LoVo (cell line): Measurements from ENCODE around the gene MAGEB17.
A peak's percentile ranks its signal among the peaks of the same experiment; 100 is the strongest.
"Not testable (repeated sequence)": the region's sequence is repeated elsewhere in the genome, so short reads cannot be mapped to it uniquely, and the experiment has no call there.

Experiments used
- DNase-seq: peaks from one replicate; pipeline ENCODE4 v3.0.0-alpha.2; 2016; ENCODE audit warnings: low spot score

Gene MAGEB17

GRCh38 chrX:16156692-16157331 is 10.5 kb upstream of the MAGEB17 start:
- no peak for DNase-seq

GRCh38 chrX:16160729-16161128 is 6.6 kb upstream of the MAGEB17 start:
- peak; percentile 21 for DNase-seq

GRCh38 chrX:16161173-16161572 is 6.1 kb upstream of the MAGEB17 start:
- DNase-seq: not testable (repeated sequence)

- DNase-seq: no peak
Measured at GRCh38 chrX:16162391-16162790, 4.9 kb upstream of the MAGEB17 start.

GRCh38 chrX:16164748-16165147 is 2.5 kb upstream of the MAGEB17 start:
- DNase-seq: no peak

- DNase-seq: no peak
Measured at GRCh38 chrX:16171039-16171438, 3.8 kb downstream of the MAGEB17 start.

- DNase-seq: no peak
Measured at GRCh38 chrX:16171944-16172343, 4.7 kb downstream of the MAGEB17 start.

- DNase-seq: no peak
Measured at GRCh38 chrX:16172391-16172790, 5.1 kb downstream of the MAGEB17 start.

GRCh38 chrX:16175329-16176061 is 8.2 kb downstream of the MAGEB17 start:
- DNase-seq: no peak

GRCh38 chrX:16177260-16177659 is 10.0 kb downstream of the MAGEB17 start:
- DNase-seq: no peak

GRCh38 chrX:16183843-16184242 is 16.6 kb downstream of the MAGEB17 start:
- not testable (repeated sequence) for DNase-seq

- peak; percentile 41 for DNase-seq
Measured at GRCh38 chrX:16185725-16186136, 18.4 kb downstream of the MAGEB17 start.

GRCh38 chrX:16186380-16187007 is 19.2 kb downstream of the MAGEB17 start:
- DNase-seq: no peak

- DNase-seq: no peak
Measured at GRCh38 chrX:16187024-16187760, 19.9 kb downstream of the MAGEB17 start.

- no peak for DNase-seq
Measured at GRCh38 chrX:16188687-16189086, 21.4 kb downstream of the MAGEB17 start.

GRCh38 chrX:16191605-16192004 is 24.3 kb downstream of the MAGEB17 start:
- no peak for DNase-seq

GRCh38 chrX:16196829-16197228 is 29.5 kb downstream of the MAGEB17 start:
- no peak for DNase-seq

- no peak for DNase-seq
Measured at GRCh38 chrX:16199343-16199742, 32.1 kb downstream of the MAGEB17 start.

- DNase-seq: no peak
Measured at GRCh38 chrX:16202943-16203342, 35.7 kb downstream of the MAGEB17 start.

GRCh38 chrX:16204538-16204937 is 37.3 kb downstream of the MAGEB17 start:
- DNase-seq: no peak

- DNase-seq: no peak
Measured at GRCh38 chrX:16205840-16206239, 38.6 kb downstream of the MAGEB17 start.

- no peak for DNase-seq
Measured at GRCh38 chrX:16207634-16208033, 40.4 kb downstream of the MAGEB17 start.

- no peak for DNase-seq
Measured at GRCh38 chrX:16208601-16209000, 41.3 kb downstream of the MAGEB17 start.
